B cell (primary cell): ENCODE results near the gene DOK5. TPM values are rescaled to one million over a fixed set of nuclear protein-coding genes. Genes with fewer than 3 reads are reported as not detected.

ENCODE experiments used
- ATAC-seq: fragments of 200-7000 bp; cut with Tn5 transposase; one replicate; pipeline ENCODE4 v1.10.0; 2021; ENCODE audit warnings: low read depth, mild to moderate bottlenecking, moderate number of reproducible peaks, moderate library complexity
- CTCF ChIA-PET: fragments of 350-600 bp; sonication (Branson Sonifier 250); formaldehyde crosslinking; loops from one replicate; lab custom pipeline; 2021; ENCODE audit warnings: antibody characterized with exemption, inconsistent platforms; lab: Charles Lee
- POLR2A ChIA-PET: fragments of 350-600 bp; sonication (Branson Sonifier 250); formaldehyde crosslinking; loops from one replicate; lab custom pipeline; 2021; ENCODE audit warnings: antibody characterized with exemption; lab: Charles Lee
- DNase-seq: peaks from one replicate; pipeline ENCODE4 v3.0.0; 2013
- H2AFZ ChIP-seq: 2 replicates; pipeline ENCODE4 v1.6.1; 2012; ENCODE audit warnings: mild to moderate bottlenecking, low read depth, low read length; ENCODE audit not compliant: insufficient read depth, poor library complexity, severe bottlenecking
- H3K27ac ChIP-seq, 2 donors: 1 replicate in 1 of 2; 2 replicates in 1 of 2; pipeline ENCODE4 v1.5.1; 2012 to 2013; ENCODE audit warnings: low read length in 2 of 2, mild to moderate bottlenecking in 2 of 2, moderate library complexity in 1 of 2
- H3K27me3 ChIP-seq, 4 experiments: fragments of 200-600 bp in 1 of 4; sonication (generic) in 1 of 4; replicated peaks in 1 of 4; 1 replicate in 2 of 4; 2 replicates in 2 of 4; pipeline versions ENCODE4 v1.6.1 to v1.7.0; 2013 to 2016; ENCODE audit warnings: low read length in 3 of 4, mild to moderate bottlenecking in 2 of 4, mixed read lengths in 1 of 4, moderate library complexity in 1 of 4; ENCODE audit not compliant: insufficient read depth in 4 of 4, control insufficient read depth in 3 of 4; ENCODE audit errors: control extremely low read depth in 1 of 4
- H3K36me3 ChIP-seq, 2 experiments: replicated peaks in 1 of 2; 1 replicate in 1 of 2; 2 replicates in 1 of 2; pipeline versions ENCODE4 v1.6.1 to v1.7.1; 2013; ENCODE audit warnings: low read length in 1 of 2; ENCODE audit not compliant: insufficient read depth in 2 of 2, control insufficient read depth in 1 of 2; ENCODE audit errors: control extremely low read depth in 1 of 2, extremely low read depth in 1 of 2
- H3K4me1 ChIP-seq, 2 donors: fragments of 200-600 bp in 1 of 2; sonication (generic) in 1 of 2; 1 replicate in 1 of 2; 2 replicates in 1 of 2; pipeline versions ENCODE4 v1.5.1 to v1.6.1; 2013 to 2017; ENCODE audit warnings: low read length in 2 of 2; ENCODE audit not compliant: control insufficient read depth in 2 of 2, insufficient read depth in 2 of 2
- H3K4me2 ChIP-seq: replicated peaks from 2 replicates; pipeline ENCODE3; 2012; ENCODE audit warnings: mild to moderate bottlenecking, low read depth, low read length; ENCODE audit not compliant: poor library complexity, severe bottlenecking
- H3K4me3 ChIP-seq, 5 experiments: fragments of 200-600 bp in 1 of 5; sonication (generic) in 1 of 5; 1 replicate in 3 of 5; 2 replicates in 2 of 5; pipeline versions ENCODE4 v1.5.1 to v1.7.0; 2011 to 2016; ENCODE audit warnings: low read length in 4 of 5, mild to moderate bottlenecking in 4 of 5, low read depth in 2 of 5, control low read depth in 1 of 5, moderate library complexity in 1 of 5; ENCODE audit not compliant: insufficient read depth in 1 of 5; ENCODE audit errors: control extremely low read depth in 1 of 5, extremely low read depth in 1 of 5
- H3K79me2 ChIP-seq: fragments of 200-600 bp; sonication (generic); one replicate; pipeline ENCODE4 v1.6.0; 2016; ENCODE audit warnings: low read length; ENCODE audit not compliant: control insufficient read depth, insufficient read depth
- H3K9ac ChIP-seq: fragments of 200-600 bp; sonication (generic); 2 replicates; pipeline ENCODE4 v1.6.1; 2017; ENCODE audit warnings: mild to moderate bottlenecking, low read length, moderate library complexity
- H3K9me3 ChIP-seq, 3 donors: one replicate each; pipeline versions ENCODE4 v1.6.1 to v1.7.1; 2013; ENCODE audit warnings: low read length in 2 of 3; ENCODE audit not compliant: control insufficient read depth in 2 of 3, insufficient read depth in 1 of 3; ENCODE audit errors: control extremely low read depth in 1 of 3
- H4K20me1 ChIP-seq: 2 replicates; pipeline ENCODE4 v1.6.0; 2012; ENCODE audit warnings: mild to moderate bottlenecking, low read length; ENCODE audit not compliant: insufficient read depth, control insufficient read depth, poor library complexity, severe bottlenecking
- H3K27ac Mint-ChIP-seq: one replicate; pipeline ENCODE4 v1.8.0; 2021; ENCODE audit warnings: mixed read lengths
- H3K27me3 Mint-ChIP-seq: one replicate; pipeline ENCODE4 v1.8.0; 2021; ENCODE audit warnings: mixed read lengths
- H3K4me1 Mint-ChIP-seq: one replicate; pipeline ENCODE4 v1.8.0; 2021; ENCODE audit warnings: mixed read lengths
- H3K4me3 Mint-ChIP-seq: one replicate; pipeline ENCODE4 v1.8.0; 2021; ENCODE audit warnings: mixed read lengths
- H3K9me3 Mint-ChIP-seq: one replicate; pipeline ENCODE4 v1.8.0; 2022; ENCODE audit warnings: mixed read lengths; ENCODE audit not compliant: insufficient read depth
- CTCF ChIP-seq: fragments of 200-600 bp; IDR thresholded peaks from one replicate; pipeline ENCODE4 v1.8.0; 2022; ENCODE audit warnings: antibody characterized with exemption, mild to moderate bottlenecking
- EZH2 ChIP-seq: IDR thresholded peaks from 2 replicates; pipeline ENCODE4 v1.6.1; 2012; ENCODE audit warnings: borderline replicate concordance, low read depth, mild to moderate bottlenecking, moderate library complexity, low read length; ENCODE audit not compliant: insufficient read depth, poor library complexity, severe bottlenecking
- WGBS: methylation state at CpG from one replicate; pipeline ENCODE4 v1.1.5; 2013; ENCODE audit warnings: missing lambda C conversion rate; ENCODE audit not compliant: insufficient coverage; 5-methylcytosine and 5-hydroxymethylcytosine counted together
- intact Hi-C: fragments of 100-400 bp; cut with micrococcal nuclease; formaldehyde crosslinking; loops from one replicate; pipeline ENCODE4 v1.10.0; 2022
- polyA plus RNA-seq: library from polyadenylated mRNA; depleted of rRNA; stranded (reverse); fragments of >200 nt; gene quantifications from 2 replicates; pipeline ENCODE4 v1.2.3, GENCODE V29; 2012
- total RNA-seq, 2 donors: library from RNA; stranded (reverse); fragments of 120-200 nt in 1 of 2; gene quantifications; 1 replicate in 1 of 2; 2 replicates in 1 of 2; pipeline versions ENCODE4 v1.2.3 to v1.2.4, GENCODE V29; 2013 to 2022

The DOK5 gene
- total and polyA plus RNA-seq, 2 donors (not counting 1 experiment from before 2014, with no cell fraction given) = not detected

DNA sequence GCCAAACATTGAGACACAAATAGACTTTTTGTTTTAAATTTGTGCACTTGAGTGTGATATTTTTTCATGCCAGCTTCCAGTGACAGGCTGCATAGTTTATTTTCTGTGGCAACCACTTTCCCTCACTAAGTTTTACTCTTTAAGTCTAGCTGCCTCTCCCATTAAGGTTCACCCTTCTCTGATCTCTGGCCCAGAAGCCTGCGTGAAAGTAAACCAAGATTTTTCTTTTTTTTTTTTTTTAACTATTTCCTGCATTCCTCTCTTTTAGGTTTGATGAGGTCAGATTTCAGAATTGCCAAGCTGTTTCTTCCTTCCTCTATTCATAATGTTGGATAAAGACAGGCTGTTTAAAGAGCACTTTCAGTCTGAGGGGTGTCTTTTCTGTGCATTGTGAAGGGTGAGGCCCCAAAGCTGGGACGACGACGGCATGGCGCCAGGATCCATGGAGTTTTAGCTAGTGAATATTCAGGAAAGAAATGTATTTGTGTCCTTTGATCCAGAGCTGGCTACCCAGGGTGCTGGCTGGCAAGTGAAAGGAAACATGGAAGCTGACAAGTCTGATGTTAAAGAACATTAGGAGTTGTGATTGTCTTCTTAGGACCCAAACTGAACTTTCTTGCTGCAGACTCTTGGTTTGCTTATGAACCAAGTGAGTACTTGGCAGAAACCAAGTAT lies 50.7 kb downstream of the DOK5 start:
- H3K9me3 ChIP-seq = no peaks in the 10 kb centered on the region
- Mint-ChIP-seq H3K27me3 (peaks cover 7% of the 10 kb centered on the region), H3K27ac (no peak overlapping the region), H3K4me3 (no peak overlapping the region), H3K9me3 (no peaks in the 10 kb centered on the region), H3K4me1 (no peaks in the 10 kb centered on the region)
- peaks cover 0 to 3% (median 0%) of the 10 kb centered on the region in 4 experiments for H3K27me3 ChIP-seq
- no peak for DNase-seq
- no peak overlapping the region for H3K9ac ChIP-seq
- no peak overlapping the region for H3K4me2 ChIP-seq
- no peak overlapping the region for H3K27ac ChIP-seq
- no peaks in the 10 kb centered on the region for H3K4me1 ChIP-seq
- no peaks in the 10 kb centered on the region for H3K36me3 ChIP-seq
- TF ChIP-seq CTCF (no peak), EZH2 (no peak)
- ChIA-PET CTCF (interaction anchor here (1.1 kb wide), 1 partner anchor 12 kb away, joined by 3 read pairs; no protein-coding TSS in a partner anchor), POLR2A (no interaction called here)
- 67% methylated on average over 4 of the region's 5 CpGs for WGBS
- no peaks in the 10 kb centered on the region for H3K79me2 ChIP-seq
- intact Hi-C loops = no loop called here
- no peak overlapping the region for H2AFZ ChIP-seq
- no peaks in the 10 kb centered on the region for H4K20me1 ChIP-seq
- no peak overlapping the region for H3K4me3 ChIP-seq
- ATAC-seq = no peak

- H4K20me1 ChIP-seq = no peaks in the 10 kb centered on the region
- no CpG with 5 or more reads among the region's 1 CpG for WGBS
- Mint-ChIP-seq H3K27me3 (peaks cover 7% of the 10 kb centered on the region), H3K27ac (no peak overlapping the region), H3K4me3 (no peak overlapping the region), H3K9me3 (no peaks in the 10 kb centered on the region), H3K4me1 (no peaks in the 10 kb centered on the region)
- intact Hi-C loops = no loop called here
- ChIA-PET POLR2A (no interaction called here), CTCF (interaction anchor here (1.0 kb wide), 1 partner anchor 121 kb away, joined by 3 read pairs; no protein-coding TSS in a partner anchor)
- H3K27ac ChIP-seq = no peak overlapping the region
- H3K79me2 ChIP-seq = no peaks in the 10 kb centered on the region
- no peak overlapping the region for H3K4me2 ChIP-seq
- no peak overlapping the region for H3K9ac ChIP-seq
- no peak for TF ChIP-seq EZH2
- TF ChIP-seq CTCF = no peak
- H3K9me3 ChIP-seq = no peaks in the 10 kb centered on the region
- ATAC-seq = no peak
- no peaks in the 10 kb centered on the region for H3K4me1 ChIP-seq
- no peaks in the 10 kb centered on the region for H3K36me3 ChIP-seq
- H3K4me3 ChIP-seq = no peak overlapping the region
- peaks cover 0 to 3% (median 0%) of the 10 kb centered on the region in 4 experiments for H3K27me3 ChIP-seq
- no peak overlapping the region for H2AFZ ChIP-seq
- DNase-seq = no peak
Observed at GRCh38 chr20:54526801-54527200, 51.4 kb downstream of the DOK5 start.
